ENCODE measurements around the gene RBBP4.
A peak's percentile ranks its signal among the peaks of the same experiment; 100 is the strongest.

RBBP4 gene

GRCh38 chr1:32714277-32714676, 63.3 kb downstream of the RBBP4 start:
- TF ChIP-seq, protein P1, sequence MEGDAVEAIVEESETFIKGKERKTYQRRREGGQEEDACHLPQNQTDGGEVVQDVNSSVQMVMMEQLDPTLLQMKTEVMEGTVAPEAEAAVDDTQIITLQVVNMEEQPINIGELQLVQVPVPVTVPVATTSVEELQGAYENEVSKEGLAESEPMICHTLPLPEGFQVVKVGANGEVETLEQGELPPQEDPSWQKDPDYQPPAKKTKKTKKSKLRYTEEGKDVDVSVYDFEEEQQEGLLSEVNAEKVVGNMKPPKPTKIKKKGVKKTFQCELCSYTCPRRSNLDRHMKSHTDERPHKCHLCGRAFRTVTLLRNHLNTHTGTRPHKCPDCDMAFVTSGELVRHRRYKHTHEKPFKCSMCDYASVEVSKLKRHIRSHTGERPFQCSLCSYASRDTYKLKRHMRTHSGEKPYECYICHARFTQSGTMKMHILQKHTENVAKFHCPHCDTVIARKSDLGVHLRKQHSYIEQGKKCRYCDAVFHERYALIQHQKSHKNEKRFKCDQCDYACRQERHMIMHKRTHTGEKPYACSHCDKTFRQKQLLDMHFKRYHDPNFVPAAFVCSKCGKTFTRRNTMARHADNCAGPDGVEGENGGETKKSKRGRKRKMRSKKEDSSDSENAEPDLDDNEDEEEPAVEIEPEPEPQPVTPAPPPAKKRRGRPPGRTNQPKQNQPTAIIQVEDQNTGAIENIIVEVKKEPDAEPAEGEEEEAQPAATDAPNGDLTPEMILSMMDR (IDR thresholded peaks at IDR 0.05; ENCODE audit: insufficient read depth, missing control alignments): no peak
- DNase-seq (ENCODE audit: insufficient read length, low spot score) (no peak), FAIRE-seq (no peak)

- TF ChIP-seq, protein P1 (IDR thresholded peaks at IDR 0.05; ENCODE audit: insufficient read depth, missing control alignments): no peak
- FAIRE-seq (no peak), DNase-seq (ENCODE audit: insufficient read length, low spot score) (no peak)
These were observed 64.9 kb downstream of the RBBP4 start for GRCh38 chr1:32715901-32716311.

- FAIRE-seq (no peak), DNase-seq (ENCODE audit: insufficient read length, low spot score) (peak; percentile 63)
- TF ChIP-seq, protein P1 (IDR thresholded peaks at IDR 0.05; ENCODE audit: insufficient read depth, missing control alignments): no peak
These were observed 65.5 kb downstream of the RBBP4 start for GRCh38 chr1:32716312-32717148.

DNA sequence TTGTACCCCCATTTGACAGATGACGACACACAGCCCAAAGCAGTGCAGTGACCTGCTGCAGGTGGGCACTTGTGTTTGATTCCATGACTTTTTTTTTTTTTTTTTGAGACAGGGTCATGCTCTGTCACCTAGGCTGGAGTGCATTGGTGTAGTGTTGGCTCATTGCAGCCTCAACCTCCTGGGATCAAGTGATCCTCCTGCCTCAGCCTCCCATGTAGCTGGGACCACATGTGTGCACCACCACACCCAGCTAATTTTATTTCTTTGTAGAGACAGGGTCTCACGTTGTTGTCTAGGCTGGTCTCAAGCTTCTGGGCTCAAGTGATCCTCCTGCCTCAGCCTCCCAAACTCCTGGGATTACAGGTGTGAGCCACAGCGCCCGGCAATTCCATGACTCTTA, 66.5 kb downstream of the RBBP4 start:
- FAIRE-seq: no peak
- TF ChIP-seq, protein P1 (IDR thresholded peaks at IDR 0.05; ENCODE audit: insufficient read depth, missing control alignments): no peak
- no peak for DNase-seq (ENCODE audit: insufficient read length, low spot score)

- TF ChIP-seq, protein P1 (IDR thresholded peaks at IDR 0.05; ENCODE audit: insufficient read depth, missing control alignments): no peak
- DNase-seq (ENCODE audit: insufficient read length, low spot score) (no peak), FAIRE-seq (no peak)
These were observed 67.0 kb downstream of the RBBP4 start for GRCh38 chr1:32718036-32718435.

DNA sequence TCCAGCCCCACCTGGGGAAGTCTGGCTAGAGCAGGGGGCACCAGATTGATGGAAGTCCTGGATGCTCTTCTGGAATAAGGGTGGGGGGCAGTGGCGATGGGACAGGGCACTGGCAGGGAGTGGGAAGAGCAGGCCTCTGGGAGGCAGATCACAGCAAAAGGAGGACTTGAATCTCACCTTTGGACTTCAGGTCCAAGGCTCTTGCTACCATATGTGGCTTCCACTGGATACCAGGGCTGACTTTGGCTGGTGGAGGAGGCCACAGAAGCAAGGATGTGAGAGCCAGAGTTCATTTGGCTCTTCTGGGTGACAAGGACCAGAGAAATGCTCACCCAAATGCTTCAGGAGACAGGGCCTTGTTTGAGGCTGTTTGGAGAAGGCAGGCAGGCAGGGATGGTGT, 67.5 kb downstream of the RBBP4 start:
- no peak for FAIRE-seq
- TF ChIP-seq, protein P1 (IDR thresholded peaks at IDR 0.05; ENCODE audit: insufficient read depth, missing control alignments): no peak

GRCh38 chr1:32719681-32720275, 68.8 kb downstream of the RBBP4 start:
- TF ChIP-seq, protein P1 (IDR thresholded peaks at IDR 0.05; ENCODE audit: insufficient read depth, missing control alignments): no peak
- DNase-seq (ENCODE audit: insufficient read length, low spot score) (no peak), FAIRE-seq (no peak)

More for the DNA sequence above, 67.5 kb downstream of the RBBP4 start:
- DNase-seq (ENCODE audit: insufficient read length, low spot score): no peak
